GM12864 (cell line): ENCODE results near the gene CEACAM19.

ENCODE experiments used
- DNase-seq: peaks from one replicate; pipeline ENCODE4 v3.0.0-alpha.2; 2011; ENCODE audit warnings: low read depth
- H3K4me3 ChIP-seq: 2 replicates; pipeline ENCODE4 v1.5.1; 2011; ENCODE audit warnings: mild to moderate bottlenecking, low read depth, low read length, control low read depth
- CTCF ChIP-seq: IDR thresholded peaks from 2 replicates; pipeline ENCODE4 v1.5.1; 2011; ENCODE audit warnings: low read depth, mild to moderate bottlenecking, moderate library complexity, low read length, control low read depth, inconsistent platforms; ENCODE audit errors: missing control alignments

CEACAM19 gene

GRCh38 chr19:44692379-44692721 is 21.1 kb downstream of the CEACAM19 start:
- H3K4me3 ChIP-seq = no peak overlapping the region
- no peak for DNase-seq
- no peak for TF ChIP-seq CTCF

GRCh38 chr19:44694184-44694579 is 22.9 kb downstream of the CEACAM19 start:
- H3K4me3 ChIP-seq = no peak overlapping the region
- peak; percentile 57 for TF ChIP-seq CTCF
- no peak for DNase-seq

GRCh38 chr19:44696939-44697669 is 25.8 kb downstream of the CEACAM19 start:
- no peak for TF ChIP-seq CTCF
- no peak for DNase-seq
- H3K4me3 ChIP-seq = no peak overlapping the region

- no peak for TF ChIP-seq CTCF
- no peak overlapping the region for H3K4me3 ChIP-seq
- DNase-seq = no peak
Observed at GRCh38 chr19:44697670-44698034, 26.4 kb downstream of the CEACAM19 start.

GRCh38 chr19:44698492-44699201 is 27.4 kb downstream of the CEACAM19 start, which contains the start of gene CEACAM16:
Gene CEACAM16, plus strand, starts transcription at chr19:44699151. Its CDS starts 2,306 bp downstream, at chr19:44701457.
- TF ChIP-seq CTCF = no peak
- H3K4me3 ChIP-seq = no peak within 1 kb of the TSS
- no peak for DNase-seq

GRCh38 chr19:44700547-44700946 is 29.3 kb downstream of the CEACAM19 start:
- no peak for TF ChIP-seq CTCF
- no peak for DNase-seq
- H3K4me3 ChIP-seq = no peak overlapping the region
